HCT116 (cell line): ENCODE data around the gene GLI3. TPM values are rescaled to one million over a fixed set of nuclear protein-coding genes. Genes with fewer than 3 reads are reported as not detected.

Experiments
- ATAC-seq: fragments of 200-7000 bp; cut with Tn5 transposase; 2 replicates; pipeline ENCODE4 v1.9.1; 2020; ENCODE audit warnings: mild to moderate bottlenecking, moderate library complexity
- BruUV-seq: library from RNA; stranded (reverse); fragments of 400-500 nt; replicated peaks from 2 replicates; lab custom pipeline; 2021; lab: Mats Ljungman, UMichigan
- CTCF ChIA-PET: fragments of 300-600 bp; sonication (Branson Sonifier 250); formaldehyde crosslinking; loops from one replicate; lab custom pipeline; 2021; ENCODE audit warnings: antibody characterized with exemption; lab: Charles Lee
- POLR2A ChIA-PET: fragments of 300-600, 350-600 bp; sonication (Branson Sonifier 250); formaldehyde crosslinking; loops from one replicate; lab custom pipeline; 2021; ENCODE audit warnings: antibody characterized with exemption; lab: Charles Lee
- RAD21 ChIA-PET, 2 experiments: fragments of 300-600 bp; sonication (Branson Sonifier 250); formaldehyde crosslinking; loops; one replicate each; lab custom pipeline; 2023; ENCODE audit warnings: low total read pairs in 2 of 2; ENCODE audit not compliant: uncharacterized antibody in 2 of 2, unreplicated experiment in 2 of 2, low non-redundant PET in 1 of 2; lab: Charles Lee
- DNase-seq: peaks from one replicate; pipeline ENCODE4 v3.0.0-alpha.2; 2010; ENCODE audit warnings: low read depth, low spot score
- H2AFZ ChIP-seq: fragments of 200-600 bp; shearing (Covaris generic), sonication (generic); 2 replicates; pipeline ENCODE4 v1.6.1; 2017; ENCODE audit warnings: low read depth, mixed run types, mixed read lengths, antibody characterized with exemption, low read length; ENCODE audit not compliant: poor library complexity, severe bottlenecking
- H3K27ac ChIP-seq: 2 replicates; pipeline ENCODE4 v1.5.1; 2012; ENCODE audit warnings: low read depth, low read length
- H3K27me3 ChIP-seq: fragments of 200-600 bp; sonication (generic); 2 replicates; pipeline ENCODE4 v1.6.1; 2016; ENCODE audit warnings: mixed run types, low read length, mixed read lengths; ENCODE audit not compliant: insufficient read depth
- H3K36me3 ChIP-seq, 2 experiments: fragments of 200-500 bp in 1 of 2; fragments of 200-600 bp in 1 of 2; sonication (Bioruptor generic) in 1 of 2; sonication (generic) in 1 of 2; 2 replicates each; pipeline versions ENCODE4 v1.5.1 to v1.6.1; 2014 to 2016; ENCODE audit warnings: low read length in 2 of 2, inconsistent platforms in 1 of 2, mixed read lengths in 1 of 2, mixed run types in 1 of 2; ENCODE audit not compliant: insufficient read depth in 2 of 2, control insufficient read depth in 1 of 2
- H3K4me1 ChIP-seq, 2 experiments: fragments of 200-600 bp in 1 of 2; sonication (generic) in 1 of 2; 2 replicates each; pipeline versions ENCODE4 v1.5.1 to v1.6.1; 2012 to 2017; ENCODE audit warnings: low read length in 2 of 2, inconsistent platforms in 1 of 2, mild to moderate bottlenecking in 1 of 2, mixed read lengths in 1 of 2, mixed run types in 1 of 2, moderate library complexity in 1 of 2; ENCODE audit not compliant: insufficient read depth in 2 of 2, control insufficient read depth in 1 of 2
- H3K4me2 ChIP-seq: fragments of 200-600 bp; sonication (generic); 2 replicates; pipeline ENCODE4 v1.6.1; 2017; ENCODE audit warnings: mixed run types, low read length, mixed read lengths
- H3K4me3 ChIP-seq, 2 experiments: fragments of 200-600 bp in 1 of 2; sonication (generic) in 1 of 2; replicated peaks in 1 of 2; 2 replicates each; pipeline ENCODE4 v1.5.1; 2011 to 2016; ENCODE audit warnings: low read length in 2 of 2, control low read depth in 1 of 2, low read depth in 1 of 2, mild to moderate bottlenecking in 1 of 2, mixed read lengths in 1 of 2, mixed run types in 1 of 2
- H3K79me2 ChIP-seq: fragments of 200-600 bp; sonication (generic); 2 replicates; pipeline ENCODE4 v1.6.1; 2017; ENCODE audit warnings: mild to moderate bottlenecking, mixed run types, low read length, moderate library complexity, mixed read lengths; ENCODE audit not compliant: insufficient read depth
- H3K9ac ChIP-seq: fragments of 200-600 bp; sonication (generic); 2 replicates; pipeline ENCODE4 v1.6.1; 2016; ENCODE audit warnings: low read length, mixed read lengths
- H3K9me2 ChIP-seq: fragments of 200-600 bp; sonication (generic), shearing (Covaris generic); 2 replicates; pipeline ENCODE4 v1.6.1; 2017; ENCODE audit warnings: mixed run types, mild to moderate bottlenecking, moderate library complexity; ENCODE audit not compliant: insufficient read depth
- H3K9me3 ChIP-seq, 2 experiments: fragments of 200-500 bp in 1 of 2; fragments of 200-600 bp in 1 of 2; sonication (Bioruptor generic) in 1 of 2; sonication (generic) in 1 of 2; 2 replicates each; pipeline ENCODE4 v1.6.1; 2014 to 2017; ENCODE audit warnings: low read length in 2 of 2, mixed read lengths in 2 of 2, inconsistent platforms in 1 of 2, low read depth in 1 of 2, mild to moderate bottlenecking in 1 of 2, mixed run types in 1 of 2, moderate library complexity in 1 of 2; ENCODE audit not compliant: control insufficient read depth in 1 of 2, insufficient read depth in 1 of 2
- H4K20me1 ChIP-seq: fragments of 200-600 bp; sonication (generic), shearing (Covaris generic); 2 replicates; pipeline ENCODE4 v1.6.1; 2017; ENCODE audit warnings: mixed run types, mild to moderate bottlenecking, moderate library complexity; ENCODE audit not compliant: insufficient read depth
- CEBPB ChIP-seq: IDR thresholded peaks from 2 replicates; pipeline ENCODE4 v1.6.1; 2012; ENCODE audit warnings: low read depth
- CTCF ChIP-seq, 3 experiments: fragments of 200-600 bp in 1 of 3; sonication (generic) in 1 of 3; IDR thresholded peaks in 2 of 3; conservative IDR thresholded peaks in 1 of 3; 2 replicates each; pipeline ENCODE4 v1.5.1; 2012 to 2017; ENCODE audit warnings: low read depth in 2 of 3, low read length in 2 of 3, antibody characterized with exemption in 1 of 3, borderline replicate concordance in 1 of 3, control low read depth in 1 of 3, mild to moderate bottlenecking in 1 of 3, mixed read lengths in 1 of 3, mixed run types in 1 of 3, moderate library complexity in 1 of 3; ENCODE audit not compliant: insufficient read depth in 1 of 3
- ELF1 ChIP-seq: IDR thresholded peaks from 2 replicates; pipeline ENCODE4 v1.6.1; 2012; ENCODE audit warnings: low read depth, borderline replicate concordance
- EZH2 ChIP-seq: fragments of 200-600 bp; sonication (generic); IDR thresholded peaks from 2 replicates; pipeline ENCODE4 v1.6.1; 2017; ENCODE audit warnings: antibody characterized with exemption, mixed run types
- EZH2phosphoT487 ChIP-seq: fragments of 200-600 bp; IDR thresholded peaks from 2 replicates; pipeline ENCODE4 v1.6.1; 2018; ENCODE audit warnings: antibody characterized with exemption, borderline replicate concordance
- JUND ChIP-seq: IDR thresholded peaks from 2 replicates; pipeline ENCODE4 v1.6.1; 2012
- SIN3A ChIP-seq: IDR thresholded peaks from 2 replicates; pipeline ENCODE4 v1.6.1; 2012; ENCODE audit warnings: low read depth
- SP1 ChIP-seq: IDR thresholded peaks from 2 replicates; pipeline ENCODE4 v1.6.1; 2012; ENCODE audit warnings: low read depth
- SRF ChIP-seq: IDR thresholded peaks from 2 replicates; pipeline ENCODE4 v1.6.1; 2012; ENCODE audit warnings: low read depth
- TCF7L2 ChIP-seq: IDR thresholded peaks from 2 replicates; pipeline ENCODE4 v1.7.0; 2011; ENCODE audit warnings: borderline replicate concordance, inconsistent platforms; ENCODE audit not compliant: insufficient read depth, insufficient read length; ENCODE audit errors: extremely low read depth
- YY1 ChIP-seq: IDR thresholded peaks from 2 replicates; pipeline ENCODE4 v1.6.1; 2011; ENCODE audit warnings: low read length, low read depth, moderate library complexity, mild to moderate bottlenecking; ENCODE audit not compliant: insufficient replicate concordance; ENCODE audit errors: extremely low read depth
- ZFX ChIP-seq: fragments of 450-650 bp; IDR thresholded peaks from 2 replicates; pipeline ENCODE4 v1.6.1; 2017
- ZNF274 ChIP-seq: fragments of 200-500 bp; sonication (Bioruptor generic); IDR thresholded peaks from 2 replicates; pipeline ENCODE4 v1.6.1; 2014; ENCODE audit warnings: mild to moderate bottlenecking, low read depth, low read length, inconsistent platforms
- intact Hi-C: fragments of 100-400 bp; cut with micrococcal nuclease; formaldehyde crosslinking; loops from 2 replicates; pipeline ENCODE4 v1.10.0; 2022
- total RNA-seq: library from RNA; stranded (reverse); gene quantifications from one replicate; pipeline ENCODE4 v1.2.1, GENCODE V29; 2021; ENCODE audit not compliant: unreplicated experiment
- TF ChIP-seq, protein P1 (sequence below): IDR thresholded peaks from 2 replicates; pipeline ENCODE4 v1.6.1; 2012
- TF ChIP-seq, protein P2 (sequence below): IDR thresholded peaks from 2 replicates; pipeline ENCODE4 v1.6.1; 2011; ENCODE audit warnings: mild to moderate bottlenecking, low read length, moderate library complexity; ENCODE audit not compliant: insufficient replicate concordance; ENCODE audit errors: extremely low read depth

Gene GLI3
- total RNA-seq, 1 experiment from 2014 or later: 0.07 TPM

GRCh38 chr7:41995632-41996271 lies 241.3 kb downstream of the GLI3 start:
- ATAC-seq (no peak), DNase-seq (no peak)
- H3K4me3 ChIP-seq: no peak overlapping the region
- H3K9me3 ChIP-seq: no peaks in the 10 kb centered on the region; a peak in 1 of 4 replicates
- ChIA-PET RAD21 (no interaction called here), CTCF (no interaction called here), POLR2A (no interaction called here)
- no peaks in the 10 kb centered on the region for H3K36me3 ChIP-seq
- TF ChIP-seq CEBPB (no peak), EZH2 (no peak), SRF (no peak), CTCF (IDR thresholded peaks at IDR 0.05 in 2 of 3, conservative IDR thresholded peaks at IDR 0.05 in 1 of 3; ENCODE audit: borderline replicate concordance in 1 of 3, insufficient read depth in 1 of 3, low read depth in 2 of 3, low read length in 2 of 3) (no peak)
- H3K79me2 ChIP-seq: no peaks in the 10 kb centered on the region
- intact Hi-C loops: no loop called here
- no peaks in the 10 kb centered on the region; the same call in 1 of the 2 replicates for H3K27me3 ChIP-seq
- no peaks in the 10 kb centered on the region for H3K4me1 ChIP-seq
- BruUV-seq: no TSS peak
- no peak overlapping the region for H3K27ac ChIP-seq
- H2AFZ ChIP-seq: no peak overlapping the region
- no peak overlapping the region for H3K4me2 ChIP-seq
- no peak overlapping the region for H3K9ac ChIP-seq
- no peaks in the 10 kb centered on the region for H3K9me2 ChIP-seq
- no peaks in the 10 kb centered on the region for H4K20me1 ChIP-seq

GRCh38 chr7:41994746-41995110 lies 242.3 kb downstream of the GLI3 start:
- H3K4me2 ChIP-seq: no peak overlapping the region
- POLR2A ChIA-PET: no interaction called here
- no peaks in the 10 kb centered on the region; the same call in 1 of the 2 replicates for H3K27me3 ChIP-seq
- no peaks in the 10 kb centered on the region for H3K79me2 ChIP-seq
- DNase-seq (no peak), ATAC-seq (no peak)
- no peaks in the 10 kb centered on the region for H4K20me1 ChIP-seq
- no peak overlapping the region for H3K27ac ChIP-seq
- BruUV-seq: no TSS peak
- TF ChIP-seq ELF1: no peak
- TF ChIP-seq SIN3A: no peak
- TF ChIP-seq, protein P1, sequence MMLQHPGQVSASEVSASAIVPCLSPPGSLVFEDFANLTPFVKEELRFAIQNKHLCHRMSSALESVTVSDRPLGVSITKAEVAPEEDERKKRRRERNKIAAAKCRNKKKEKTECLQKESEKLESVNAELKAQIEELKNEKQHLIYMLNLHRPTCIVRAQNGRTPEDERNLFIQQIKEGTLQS: no peak
- TF ChIP-seq EZH2phosphoT487: no peak
- TF ChIP-seq ZFX: no peak
- TF ChIP-seq SP1: no peak
- TF ChIP-seq CEBPB: no peak
- no peak for TF ChIP-seq ZNF274
- TF ChIP-seq JUND: no peak
- TF ChIP-seq, protein P2, sequence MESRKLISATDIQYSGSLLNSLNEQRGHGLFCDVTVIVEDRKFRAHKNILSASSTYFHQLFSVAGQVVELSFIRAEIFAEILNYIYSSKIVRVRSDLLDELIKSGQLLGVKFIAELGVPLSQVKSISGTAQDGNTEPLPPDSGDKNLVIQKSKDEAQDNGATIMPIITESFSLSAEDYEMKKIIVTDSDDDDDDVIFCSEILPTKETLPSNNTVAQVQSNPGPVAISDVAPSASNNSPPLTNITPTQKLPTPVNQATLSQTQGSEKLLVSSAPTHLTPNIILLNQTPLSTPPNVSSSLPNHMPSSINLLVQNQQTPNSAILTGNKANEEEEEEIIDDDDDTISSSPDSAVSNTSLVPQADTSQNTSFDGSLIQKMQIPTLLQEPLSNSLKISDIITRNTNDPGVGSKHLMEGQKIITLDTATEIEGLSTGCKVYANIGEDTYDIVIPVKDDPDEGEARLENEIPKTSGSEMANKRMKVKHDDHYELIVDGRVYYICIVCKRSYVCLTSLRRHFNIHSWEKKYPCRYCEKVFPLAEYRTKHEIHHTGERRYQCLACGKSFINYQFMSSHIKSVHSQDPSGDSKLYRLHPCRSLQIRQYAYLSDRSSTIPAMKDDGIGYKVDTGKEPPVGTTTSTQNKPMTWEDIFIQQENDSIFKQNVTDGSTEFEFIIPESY: no peak
- TF ChIP-seq YY1: no peak
- TF ChIP-seq TCF7L2: no peak
- no peak for TF ChIP-seq EZH2
- TF ChIP-seq, all 23 proteins: peak for 0
- H3K9me3 ChIP-seq: no peaks in the 10 kb centered on the region; a peak in 1 of 4 replicates
- no peak overlapping the region for H3K4me3 ChIP-seq
- no peaks in the 10 kb centered on the region for H3K36me3 ChIP-seq
- ChIA-PET RAD21 (no interaction called here), CTCF (no interaction called here)
- no peak overlapping the region for H3K9ac ChIP-seq
- no peaks in the 10 kb centered on the region for H3K4me1 ChIP-seq
- H3K9me2 ChIP-seq: no peaks in the 10 kb centered on the region
- intact Hi-C loops: no loop called here
- H2AFZ ChIP-seq: no peak overlapping the region
